ENCODE measurements around the gene TMEM156.

The TMEM156 gene, protein sequence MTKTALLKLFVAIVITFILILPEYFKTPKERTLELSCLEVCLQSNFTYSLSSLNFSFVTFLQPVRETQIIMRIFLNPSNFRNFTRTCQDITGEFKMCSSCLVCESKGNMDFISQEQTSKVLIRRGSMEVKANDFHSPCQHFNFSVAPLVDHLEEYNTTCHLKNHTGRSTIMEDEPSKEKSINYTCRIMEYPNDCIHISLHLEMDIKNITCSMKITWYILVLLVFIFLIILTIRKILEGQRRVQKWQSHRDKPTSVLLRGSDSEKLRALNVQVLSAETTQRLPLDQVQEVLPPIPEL

GRCh38 chr4:39032218-39033085 is at the start of gene TMEM156:
TSS of gene TMEM156 (minus strand) at chr4:39032409. CDS start at chr4:39032313, 96 bp downstream.
- DNase-seq (ENCODE audit: low spot score) = no peak

DNA sequence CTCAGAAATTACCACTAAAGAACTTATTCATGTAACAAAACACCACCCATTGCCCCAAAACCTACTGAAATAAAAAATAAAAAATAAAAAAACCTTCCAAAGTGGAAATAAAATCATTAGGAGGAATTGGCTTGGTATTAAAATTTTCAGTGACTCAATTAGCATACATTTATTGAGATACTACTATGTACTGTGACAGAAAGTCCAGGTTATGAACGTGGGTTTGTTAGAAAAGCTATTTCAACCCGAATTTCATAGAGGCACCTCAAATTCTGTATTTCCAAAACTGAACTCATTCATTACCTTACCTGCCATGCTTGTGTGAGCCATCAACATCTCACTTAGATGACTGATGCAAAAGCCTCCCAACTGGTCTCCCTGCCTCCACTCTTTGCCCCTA is 46.6 kb upstream of the TMEM156 start:
- DNase-seq (ENCODE audit: low spot score) = no peak

DNA sequence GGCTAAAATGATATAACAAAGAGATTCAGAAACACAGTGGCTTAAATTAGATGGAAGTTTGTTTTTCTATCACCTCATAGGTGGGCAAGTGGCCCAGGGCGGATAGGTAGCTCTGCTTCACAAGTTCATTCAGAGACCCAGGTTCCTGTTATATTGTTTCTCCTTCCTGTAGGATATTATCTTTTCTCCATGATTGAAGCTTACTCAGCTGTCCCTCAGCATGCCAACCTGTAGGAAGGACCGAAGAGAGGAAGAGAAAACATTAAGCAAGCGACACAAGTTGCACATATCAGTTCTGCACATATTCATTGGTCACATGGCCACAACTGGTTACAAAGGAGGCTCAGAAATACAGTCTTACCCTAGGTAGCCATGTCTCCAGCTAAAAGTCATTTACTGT is 36.7 kb upstream of the TMEM156 start:
- no peak for DNase-seq (ENCODE audit: low spot score)

DNA sequence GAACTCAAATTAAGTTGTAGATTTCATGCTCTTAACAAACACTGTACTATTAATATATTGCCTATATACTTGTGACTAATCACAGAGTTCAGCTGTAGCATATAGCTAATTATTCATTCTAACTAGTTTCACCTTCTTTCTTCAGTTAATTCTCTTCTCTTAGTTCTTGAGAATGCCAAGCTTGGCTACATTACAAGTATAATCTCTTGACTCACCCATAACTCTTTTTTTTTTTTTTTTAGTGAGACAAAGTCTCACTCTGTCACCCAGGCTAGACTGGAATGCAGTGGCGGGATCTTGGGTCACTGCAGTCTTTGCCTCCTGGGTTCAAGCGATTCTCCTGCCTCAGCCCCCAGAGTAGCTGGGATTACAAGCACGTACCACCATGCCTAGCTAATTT is 35.2 kb upstream of the TMEM156 start:
- DNase-seq (ENCODE audit: low spot score) = no peak

GRCh38 chr4:39067031-39067430 is 34.8 kb upstream of the TMEM156 start:
- DNase-seq (ENCODE audit: low spot score) = no peak

GRCh38 chr4:39066371-39066770 is 34.2 kb upstream of the TMEM156 start:
- no peak for DNase-seq (ENCODE audit: low spot score)

- no peak for DNase-seq (ENCODE audit: low spot score)
Measured at GRCh38 chr4:39063430-39063829, 31.2 kb upstream of the TMEM156 start.

DNA sequence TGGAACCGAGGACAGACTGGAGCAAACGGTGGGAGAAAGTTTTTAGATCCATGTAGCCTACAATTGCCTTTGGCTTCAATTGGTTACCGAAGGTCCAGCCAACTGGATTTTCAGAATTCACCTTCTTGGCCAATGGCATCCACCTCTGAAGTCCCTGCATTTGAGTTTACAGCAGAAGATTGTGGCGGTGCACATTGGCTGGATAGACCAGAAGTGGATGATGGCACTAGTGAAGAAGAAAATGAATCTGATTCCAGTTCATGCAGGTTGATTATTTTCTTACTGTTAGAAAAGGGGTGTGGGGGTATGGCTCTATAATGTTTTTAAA is 30.5 kb upstream of the TMEM156 start:
- no peak for DNase-seq (ENCODE audit: low spot score)

DNA sequence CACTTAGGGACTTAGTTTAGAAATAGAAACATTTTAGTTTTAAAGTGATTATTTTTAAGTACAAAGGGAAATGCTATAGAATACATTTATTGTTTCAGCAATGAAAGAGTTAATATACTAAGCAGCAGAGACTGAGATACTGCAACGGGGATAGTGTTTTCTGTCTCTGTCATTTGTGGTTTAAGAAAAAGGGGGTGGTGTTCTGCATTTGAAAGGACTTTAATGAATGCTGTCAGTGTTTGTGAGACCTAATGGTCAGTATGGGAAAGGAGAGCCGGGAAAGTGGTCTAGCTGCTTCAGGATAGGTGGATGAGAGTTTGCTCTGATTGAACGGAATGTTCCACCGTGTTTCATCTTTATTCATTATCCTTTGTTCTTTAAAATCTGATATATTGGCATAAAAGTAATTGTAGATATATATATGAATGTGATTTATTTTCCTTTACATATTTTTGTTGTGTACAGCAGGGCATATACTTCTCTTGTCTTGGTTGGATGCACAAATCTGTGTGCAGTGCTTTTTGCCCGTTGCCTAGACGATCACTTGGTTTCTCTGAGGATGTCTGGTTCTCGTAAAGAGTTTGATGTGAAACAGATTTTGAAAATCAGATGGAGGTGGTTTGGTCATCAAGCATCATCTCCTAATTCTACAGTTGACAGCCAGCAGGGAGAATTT is 30.0 kb upstream of the TMEM156 start, which contains the start of gene KLHL5:
Gene KLHL5 (plus strand): TSS at position 139 of the 676 bp plus-strand sequence. CDS start 421 bp downstream, at position 560.
- peak; percentile 55 for DNase-seq (ENCODE audit: low spot score)

DNA sequence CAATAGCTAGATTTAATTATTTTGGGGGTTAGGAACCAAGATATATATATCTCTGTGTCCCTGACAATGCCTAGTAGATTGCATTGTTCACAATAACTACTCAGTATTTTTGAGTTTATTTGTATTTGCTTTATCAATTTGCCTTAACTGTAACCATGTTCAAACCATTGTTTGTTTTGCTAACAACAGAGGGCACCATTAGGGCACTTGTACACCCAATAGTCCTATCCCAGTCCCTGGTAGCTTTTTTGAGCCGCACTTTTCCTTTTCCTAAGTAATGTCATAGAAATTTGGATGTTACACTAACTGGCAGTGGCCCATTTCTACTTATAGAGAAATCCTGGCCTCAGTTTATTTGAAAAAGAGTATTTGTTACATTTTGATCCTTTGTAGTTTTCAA is 29.2 kb upstream of the TMEM156 start:
- no peak for DNase-seq (ENCODE audit: low spot score)

DNA sequence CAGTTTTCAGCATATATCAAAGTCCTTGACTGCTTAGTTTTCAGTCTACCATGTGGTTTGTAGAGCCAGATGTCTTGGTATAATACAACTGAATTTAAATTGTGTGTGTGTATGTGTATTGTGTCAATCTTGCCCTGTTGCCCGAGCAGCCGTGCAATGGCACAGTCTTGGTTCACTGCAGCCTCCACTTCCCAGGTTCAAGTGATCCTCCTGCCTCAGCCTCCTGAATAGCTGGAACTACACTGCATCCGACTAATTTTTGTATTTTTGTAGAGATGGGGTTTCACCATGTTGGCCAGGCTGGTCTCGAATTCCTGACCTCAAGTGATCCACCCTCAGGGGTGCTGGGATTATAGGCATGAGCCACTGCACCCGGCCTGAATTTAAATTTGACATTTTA is 23.8 kb upstream of the TMEM156 start:
- DNase-seq (ENCODE audit: low spot score) = no peak

DNA sequence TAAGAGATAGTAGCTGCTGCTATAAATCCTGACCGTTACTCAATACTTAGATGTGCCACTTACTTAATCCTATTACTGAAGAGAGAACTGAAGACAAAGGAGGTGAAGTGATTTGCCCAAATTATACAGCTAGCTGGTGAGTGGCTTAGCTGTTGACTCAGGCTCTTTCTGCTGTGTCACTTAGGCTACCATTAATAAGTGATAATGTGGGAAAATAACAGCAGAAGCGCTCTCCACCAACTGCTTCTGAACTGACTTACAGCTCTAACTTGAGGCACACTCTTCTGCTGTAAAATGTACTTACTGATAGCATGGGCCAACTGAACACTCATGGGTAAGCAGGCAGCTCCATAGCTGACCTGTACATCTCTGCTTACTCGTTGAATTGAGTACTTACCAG is 22.3 kb upstream of the TMEM156 start:
- no peak for DNase-seq (ENCODE audit: low spot score)

DNA sequence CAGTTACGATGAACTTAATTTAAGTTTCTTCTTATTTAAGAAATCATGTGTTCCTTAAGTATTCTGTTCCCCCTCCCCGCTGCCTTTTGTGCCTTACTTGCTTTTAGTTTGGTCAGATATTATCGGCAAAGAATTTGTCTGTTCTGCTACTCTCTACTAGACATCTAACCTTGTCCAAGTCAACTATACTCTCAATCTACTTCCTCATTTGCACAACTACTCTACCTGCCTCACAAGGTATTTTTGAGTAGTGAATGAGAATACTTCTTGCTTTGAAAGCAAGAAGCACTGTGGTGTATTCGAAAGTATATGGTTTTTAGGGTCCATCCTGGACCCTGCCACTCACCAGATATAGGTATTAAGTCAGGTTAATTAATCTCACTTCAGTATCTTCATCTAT is 21.8 kb upstream of the TMEM156 start:
- DNase-seq (ENCODE audit: low spot score) = no peak

DNA sequence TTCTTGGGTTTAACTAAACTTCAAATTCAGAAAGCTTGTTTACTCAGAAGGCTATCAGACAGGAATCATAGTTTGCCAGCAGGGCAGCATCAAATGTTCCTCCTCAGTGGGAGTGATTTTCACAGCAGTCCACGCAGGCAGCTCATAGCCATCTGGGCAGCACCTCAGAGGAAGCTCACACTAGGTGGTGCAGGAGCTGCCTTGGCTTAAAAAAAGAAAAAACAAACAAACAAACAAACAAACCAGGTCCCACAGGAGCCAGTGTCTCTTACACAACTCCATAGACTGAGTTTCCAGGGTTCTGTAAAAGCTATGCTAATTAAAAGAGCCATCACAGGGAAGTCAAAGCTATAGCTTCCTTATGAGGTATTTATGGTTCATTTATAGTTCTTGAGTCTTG is 19.3 kb upstream of the TMEM156 start:
- no peak for DNase-seq (ENCODE audit: low spot score)

DNA sequence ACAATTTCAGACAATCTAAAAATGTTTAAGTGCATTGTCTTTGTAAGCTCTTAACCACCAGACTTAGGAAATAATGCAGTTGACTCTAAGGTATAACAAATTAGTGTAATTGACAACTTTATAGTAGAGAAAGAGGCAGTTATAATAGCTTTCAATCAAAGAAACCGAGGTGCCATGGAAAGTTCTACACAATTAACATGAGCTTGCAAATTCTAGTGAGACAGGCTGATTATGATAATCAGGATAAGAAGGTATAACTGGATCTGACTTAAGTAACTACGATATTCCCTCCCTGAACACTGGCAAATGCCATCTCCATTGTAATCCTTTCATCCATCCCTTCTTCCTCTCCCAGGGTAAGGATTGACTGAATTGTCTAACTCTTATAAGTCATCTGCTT is 18.4 kb upstream of the TMEM156 start:
- no peak for DNase-seq (ENCODE audit: low spot score)

DNA sequence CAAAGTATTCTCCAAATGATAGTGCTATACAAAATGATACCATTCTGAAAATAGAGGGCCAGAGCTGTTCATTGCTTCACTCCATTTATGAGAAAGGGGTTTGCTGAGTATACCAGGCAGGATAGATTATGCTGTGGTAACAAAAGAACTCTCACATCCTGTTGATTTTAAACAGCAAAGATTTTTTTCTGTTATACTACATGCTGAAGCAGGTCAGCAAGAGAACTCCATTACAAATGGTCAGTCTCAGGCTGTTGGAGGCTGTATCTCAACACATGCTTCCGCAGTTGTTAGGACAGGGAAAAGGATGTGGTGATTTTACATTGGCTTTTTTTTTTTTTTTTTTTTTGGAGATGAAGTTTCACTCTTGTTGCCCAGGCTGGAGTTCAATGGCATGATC is 16.1 kb upstream of the TMEM156 start:
- DNase-seq (ENCODE audit: low spot score) = no peak

- DNase-seq (ENCODE audit: low spot score) = no peak
Measured at GRCh38 chr4:39047681-39048080, 15.5 kb upstream of the TMEM156 start.

DNA sequence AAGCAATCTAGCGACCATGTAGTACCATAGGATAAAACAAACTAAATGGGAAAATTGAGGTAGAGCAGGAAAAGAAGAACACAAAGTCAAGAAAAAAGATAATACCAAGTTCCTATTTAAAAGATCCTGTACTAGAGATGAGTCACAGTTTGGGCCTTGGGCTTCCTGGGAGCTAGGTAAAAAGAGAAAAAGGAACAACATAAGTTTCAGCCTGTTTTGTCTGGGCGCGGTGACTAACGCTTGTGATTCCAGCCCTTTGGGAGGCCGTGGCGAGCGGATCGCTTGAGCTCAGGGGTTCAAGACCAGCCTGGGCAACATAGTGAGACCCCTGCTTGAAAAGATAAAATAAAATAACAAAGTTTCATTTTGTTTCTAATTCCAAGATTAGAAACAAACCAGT is 14.0 kb upstream of the TMEM156 start:
- DNase-seq (ENCODE audit: low spot score) = no peak

DNA sequence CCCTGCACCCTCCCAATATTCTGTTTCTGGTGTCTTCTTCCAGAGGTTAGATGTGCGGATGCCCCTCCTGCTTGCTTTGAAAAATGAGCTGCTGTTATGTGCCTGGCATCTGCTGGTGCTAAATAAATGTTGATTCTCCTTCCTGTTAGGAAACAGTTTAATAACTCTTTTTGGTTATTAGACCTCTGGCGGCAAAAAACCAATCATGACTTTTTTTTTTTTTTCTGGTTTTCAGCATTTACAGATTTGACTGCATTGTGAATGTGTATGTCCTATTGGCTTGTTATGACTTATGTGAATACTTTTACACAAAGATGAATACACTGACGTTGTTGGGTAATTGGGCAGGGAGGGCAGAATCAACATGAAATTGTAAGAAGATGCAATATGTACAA is 13.6 kb upstream of the TMEM156 start:
- peak; percentile 6 for DNase-seq (ENCODE audit: low spot score)

- DNase-seq (ENCODE audit: low spot score) = peak; percentile 28
Measured at GRCh38 chr4:39044956-39045826, 13.0 kb upstream of the TMEM156 start.

DNA sequence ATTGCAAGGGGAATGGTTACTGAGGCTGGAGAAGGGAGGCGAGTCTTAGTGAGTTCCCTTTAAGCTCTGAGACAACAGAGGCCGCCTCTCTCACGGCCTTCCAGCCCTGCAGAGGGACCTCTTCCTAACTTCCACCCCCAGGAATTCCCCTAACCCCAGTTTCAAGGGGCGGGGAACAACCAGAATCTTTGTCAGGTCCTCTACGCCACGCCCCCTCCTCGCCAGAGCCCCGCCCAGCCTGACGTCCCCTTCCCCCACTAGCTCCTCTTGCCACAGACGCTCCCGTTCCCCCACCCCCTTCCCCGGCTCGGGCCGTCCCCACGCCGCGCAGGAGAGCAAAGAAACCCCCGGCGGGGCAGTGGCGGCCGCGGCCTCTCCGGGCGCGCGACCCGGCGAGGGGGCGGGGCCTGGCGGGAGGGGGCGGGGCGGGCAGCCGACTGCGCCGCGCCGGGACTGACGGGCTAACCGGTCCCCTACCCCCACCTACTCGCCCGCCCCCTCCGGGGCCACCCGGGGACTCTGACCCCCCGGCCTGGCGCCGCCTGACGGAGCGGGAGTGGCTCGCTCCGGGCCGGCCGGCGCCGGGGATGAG is 12.3 kb upstream of the TMEM156 start:
- DNase-seq (ENCODE audit: low spot score) = peak; percentile 87

Data from SW480 (cell line).